Right atrium auricular region (tissue), 2 donors: ENCODE results near the gene SPRTN. TPM values are rescaled to one million over a fixed set of nuclear protein-coding genes. Genes with fewer than 3 reads are reported as not detected.
A peak's percentile ranks its signal among the peaks of the same experiment; 100 is the strongest.

Experiments
- DNase-seq: peaks from one replicate; pipeline ENCODE4 v3.0.0-alpha.2; 2019; ENCODE audit warnings: low spot score
- H3K27ac ChIP-seq, 2 donors: fragments of 200-600 bp; sonication (generic); 1 replicate in 1 of 2; 2 replicates in 1 of 2; pipeline ENCODE4 v1.5.1; 2016 to 2019
- H3K27me3 ChIP-seq, 2 donors: fragments of 200-600 bp; sonication (generic); one replicate each; pipeline versions ENCODE4 v1.5.1 to v1.6.0; 2017 to 2019
- H3K36me3 ChIP-seq: fragments of 200-600 bp; sonication (generic); one replicate; pipeline ENCODE4 v1.5.1; 2016
- H3K4me1 ChIP-seq, 2 donors: fragments of 200-600 bp; sonication (generic); one replicate each; pipeline versions ENCODE4 v1.5.1 to v1.6.0; 2017 to 2019
- H3K4me3 ChIP-seq, 2 donors: fragments of 200-600 bp; sonication (generic); 1 replicate in 1 of 2; 2 replicates in 1 of 2; pipeline ENCODE4 v1.5.1; 2017 to 2019; ENCODE audit warnings: mild to moderate bottlenecking in 1 of 2, moderate library complexity in 1 of 2
- H3K9me3 ChIP-seq, 2 donors: fragments of 200-600 bp; sonication (generic); one replicate each; pipeline ENCODE4 v1.5.1; 2019
- CTCF ChIP-seq, 2 donors: fragments of 200-600 bp; sonication (generic); IDR thresholded peaks; one replicate each; pipeline ENCODE4 v1.5.1; 2019; ENCODE audit warnings: antibody characterized with exemption in 2 of 2
- total RNA-seq, 2 donors: library from RNA; depleted of rRNA; stranded (reverse); fragments of >200 nt; gene quantifications; one replicate each; pipeline ENCODE4 v1.1.0, GENCODE V29; 2016

SPRTN gene
- total RNA-seq, 2 donors from 2014 or later, result 8.9 to 9.1 TPM

DNA sequence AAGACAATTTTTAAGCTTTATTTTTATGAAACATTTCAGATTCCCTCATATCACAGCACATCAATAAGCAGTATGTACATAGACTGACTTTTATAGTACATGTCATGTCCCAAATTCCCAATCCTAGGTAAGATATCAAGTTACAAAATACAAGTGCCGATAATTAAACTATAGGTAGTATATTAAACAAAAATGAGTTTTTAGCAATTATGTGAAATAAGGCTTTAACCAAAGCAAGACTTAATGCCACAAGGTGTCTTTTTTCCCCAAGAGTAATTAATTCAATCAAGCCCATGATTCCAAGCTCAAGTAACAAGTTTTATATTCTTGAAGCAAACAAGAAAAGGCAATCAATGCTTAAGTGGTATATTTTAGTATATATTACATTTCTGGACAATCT lies 5.3 kb upstream of the SPRTN start:
- H3K27me3 ChIP-seq, result no peaks in the 10 kb centered on the region
- no peaks in the 10 kb centered on the region for H3K9me3 ChIP-seq
- H3K27ac ChIP-seq, result no peak overlapping the region
- H3K36me3 ChIP-seq, result peaks cover 15% of the 10 kb centered on the region
- no peak for DNase-seq
- TF ChIP-seq CTCF (IDR thresholded peaks at IDR 0.05), result no peak
- no peak overlapping the region for H3K4me3 ChIP-seq
- peaks cover 0 to 48% of the 10 kb centered on the region in 2 donors for H3K4me1 ChIP-seq

DNA sequence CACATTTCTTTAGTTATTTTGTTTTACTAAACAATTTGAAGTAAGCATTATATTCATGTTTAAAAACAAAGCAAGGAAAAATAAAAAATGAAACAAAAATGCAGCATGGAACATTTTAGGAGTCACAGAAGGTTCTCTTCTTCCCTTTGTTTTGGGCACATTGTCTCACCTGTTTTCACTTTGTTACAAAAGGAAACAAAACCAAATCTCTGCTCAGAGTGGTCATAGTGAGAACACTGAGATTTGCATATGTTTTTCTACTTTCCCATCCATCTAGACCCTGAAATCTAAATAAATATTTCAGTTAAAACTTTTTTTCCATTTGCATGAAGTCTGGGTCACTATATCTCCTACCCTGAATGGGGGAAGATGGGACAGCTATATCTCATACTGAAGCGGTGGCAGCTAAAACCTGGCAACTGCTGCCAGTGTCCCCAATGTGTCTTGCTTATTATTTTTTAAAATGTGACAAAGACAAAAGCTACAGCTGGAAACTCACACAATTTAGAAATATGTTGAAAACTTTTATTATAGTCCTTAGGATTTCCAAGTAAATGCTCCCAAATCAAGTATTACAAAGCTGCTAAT lies 3.9 kb upstream of the SPRTN start:
- no peaks in the 10 kb centered on the region for H3K27me3 ChIP-seq
- DNase-seq, result no peak
- peaks cover 15% of the 10 kb centered on the region for H3K36me3 ChIP-seq
- TF ChIP-seq CTCF (IDR thresholded peaks at IDR 0.05), result no peak
- peak overlapping the region; percentile 79 to 89 for H3K4me3 ChIP-seq
- H3K27ac ChIP-seq, result no peak overlapping the region
- peaks cover 0 to 56% of the 10 kb centered on the region in 2 donors for H3K4me1 ChIP-seq
- no peaks in the 10 kb centered on the region for H3K9me3 ChIP-seq

- peaks cover 0 to 63% of the 10 kb centered on the region in 2 donors for H3K4me1 ChIP-seq
- no peak for DNase-seq
- H3K4me3 ChIP-seq, result peak overlapping the region; percentile 79 to 89
- no peak for TF ChIP-seq CTCF (IDR thresholded peaks at IDR 0.05)
- H3K27me3 ChIP-seq, result no peaks in the 10 kb centered on the region
- peaks cover 15% of the 10 kb centered on the region for H3K36me3 ChIP-seq
- H3K27ac ChIP-seq, result no peak overlapping the region
- no peaks in the 10 kb centered on the region for H3K9me3 ChIP-seq
Observed at GRCh38 chr1:231334952-231335351, 3.1 kb upstream of the SPRTN start.

DNA sequence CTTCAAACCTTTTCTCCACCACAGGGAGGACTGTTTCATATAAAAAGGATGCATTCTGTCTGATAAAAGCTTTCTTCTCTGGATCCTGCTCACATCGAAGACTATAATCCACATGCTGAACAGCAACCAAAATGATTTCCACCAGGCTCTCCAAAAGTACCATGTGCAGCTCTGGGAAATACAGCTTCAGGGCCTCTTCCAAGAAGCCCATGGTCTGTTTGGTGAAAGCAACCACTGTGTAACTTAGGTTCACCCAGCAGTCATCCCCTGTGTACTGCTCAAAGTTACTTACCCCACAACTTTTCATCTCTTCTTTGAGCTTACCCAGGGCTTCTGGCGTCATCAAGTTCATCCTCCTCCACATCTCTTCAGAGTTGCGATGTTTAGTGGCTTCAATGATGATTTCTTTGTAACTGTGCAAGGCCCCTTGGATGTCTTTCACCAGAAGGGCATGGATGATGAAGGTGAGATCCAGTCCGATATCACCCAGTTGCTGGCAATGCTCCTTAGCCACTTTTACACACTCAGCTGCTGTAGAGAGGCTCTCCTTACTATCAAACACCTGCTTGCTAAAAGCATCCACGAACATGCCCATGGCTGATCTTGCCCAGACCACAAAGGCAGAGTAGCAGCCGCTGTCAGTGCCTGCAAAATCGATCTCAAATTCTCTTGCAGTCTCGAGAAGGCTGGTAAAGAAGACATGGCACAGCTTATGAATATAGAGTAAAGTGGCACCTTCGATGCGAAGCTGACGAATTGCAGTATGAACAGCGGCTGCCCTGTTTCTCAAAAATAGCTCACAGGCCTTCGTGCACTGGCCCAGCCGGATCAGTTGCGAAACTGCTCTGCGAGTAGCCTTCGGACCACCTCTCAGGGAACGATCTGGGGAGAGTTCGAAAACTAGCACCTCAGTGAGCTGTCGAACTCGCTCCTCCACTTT lies 2.2 kb upstream of the SPRTN start:
- H3K27ac ChIP-seq, result peak overlapping the region in 1 of 2 donors; percentile 96
- no peak for TF ChIP-seq CTCF (IDR thresholded peaks at IDR 0.05)
- H3K36me3 ChIP-seq, result peaks cover 15% of the 10 kb centered on the region
- H3K4me3 ChIP-seq, result peak overlapping the region; percentile 79 to 89
- H3K9me3 ChIP-seq, result no peaks in the 10 kb centered on the region
- DNase-seq, result no peak
- H3K27me3 ChIP-seq, result no peaks in the 10 kb centered on the region
- peaks cover 0 to 63% of the 10 kb centered on the region in 2 donors for H3K4me1 ChIP-seq

- H3K36me3 ChIP-seq, result peaks cover 15% of the 10 kb centered on the region
- H3K4me3 ChIP-seq, result peak overlapping the region; percentile 79 to 89
- DNase-seq, result no peak
- no peaks in the 10 kb centered on the region for H3K27me3 ChIP-seq
- no peak for TF ChIP-seq CTCF (IDR thresholded peaks at IDR 0.05)
- H3K9me3 ChIP-seq, result no peaks in the 10 kb centered on the region
- peak overlapping the region; percentile 89 to 96 for H3K27ac ChIP-seq
- H3K4me1 ChIP-seq, result peaks cover 0 to 63% of the 10 kb centered on the region in 2 donors
Observed at GRCh38 chr1:231337043-231337471, 1.0 kb upstream of the SPRTN start.
